Measurements from ENCODE around the gene MPO. TPM values are rescaled to one million over a fixed set of nuclear protein-coding genes. Genes with fewer than 3 reads are reported as not detected.

Gene MPO
- total RNA-seq, 1 experiment from 2014 or later = 5.2 TPM

GRCh38 chr17:58270476-58271215, 10.1 kb downstream of the MPO start:
- H3K4me3 ChIP-seq = no peak overlapping the region
- H3K27ac ChIP-seq = no peak overlapping the region
- no peaks in the 10 kb centered on the region for H3K36me3 ChIP-seq
- H3K27me3 ChIP-seq = no peaks in the 10 kb centered on the region
- no peaks in the 10 kb centered on the region for H3K4me1 ChIP-seq
- H3K9me3 ChIP-seq (replicated peaks) = no peaks in the 10 kb centered on the region
- DNase-seq = no peak

DNA sequence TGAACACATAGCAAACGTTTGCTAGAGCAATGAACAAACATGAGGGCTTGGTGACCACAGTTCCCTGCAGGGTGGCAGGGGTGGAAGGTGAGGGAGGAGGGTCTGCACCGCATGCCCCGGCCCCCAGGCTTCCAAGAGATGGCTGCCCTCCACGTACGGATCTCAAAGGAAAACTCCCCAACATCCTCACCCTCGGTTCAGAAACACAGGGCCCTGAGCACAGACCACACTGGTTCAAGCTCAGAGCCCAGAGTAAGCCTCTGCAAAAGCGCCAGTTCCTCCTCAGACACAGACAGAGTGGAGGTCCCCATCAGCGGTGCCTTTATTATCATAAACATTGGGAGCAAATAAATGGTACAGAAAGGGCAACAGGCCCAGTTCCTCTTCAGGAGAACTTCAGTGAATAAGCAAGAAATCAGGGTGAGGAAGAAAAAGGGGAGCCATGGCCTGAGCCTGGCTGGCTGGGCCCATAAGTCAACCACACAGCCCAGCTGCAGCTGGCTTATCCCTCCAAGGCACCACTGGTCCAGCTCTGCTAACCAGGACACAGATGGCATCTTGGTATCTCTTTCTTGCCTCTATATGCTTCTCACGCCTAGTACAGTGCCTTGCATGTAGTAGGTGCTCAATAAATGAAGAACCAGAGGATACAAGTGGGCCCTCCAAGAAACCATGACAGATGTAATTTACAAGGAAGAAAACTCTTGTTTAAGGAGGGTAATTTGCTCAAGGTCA, 11.0 kb downstream of the MPO start:
- Histone ChIP-seq H3K4me3 (no peak overlapping the region), H3K4me1 (no peaks in the 10 kb centered on the region), H3K9me3 (replicated peaks) (no peaks in the 10 kb centered on the region), H3K27ac (no peak overlapping the region), H3K27me3 (no peaks in the 10 kb centered on the region; the same call in 1 of the 2 replicates), H3K36me3 (no peaks in the 10 kb centered on the region)
- no peak for DNase-seq

- H3K27me3 ChIP-seq = peaks cover 4% of the 10 kb centered on the region; the same call in 1 of the 2 replicates
- H3K4me1 ChIP-seq = no peaks in the 10 kb centered on the region
- DNase-seq = no peak
- no peaks in the 10 kb centered on the region for H3K9me3 ChIP-seq (replicated peaks)
- no peak overlapping the region for H3K4me3 ChIP-seq
- no peak overlapping the region for H3K27ac ChIP-seq
- H3K36me3 ChIP-seq = no peaks in the 10 kb centered on the region
Observed at GRCh38 chr17:58268774-58269556, 11.8 kb downstream of the MPO start.

DNA sequence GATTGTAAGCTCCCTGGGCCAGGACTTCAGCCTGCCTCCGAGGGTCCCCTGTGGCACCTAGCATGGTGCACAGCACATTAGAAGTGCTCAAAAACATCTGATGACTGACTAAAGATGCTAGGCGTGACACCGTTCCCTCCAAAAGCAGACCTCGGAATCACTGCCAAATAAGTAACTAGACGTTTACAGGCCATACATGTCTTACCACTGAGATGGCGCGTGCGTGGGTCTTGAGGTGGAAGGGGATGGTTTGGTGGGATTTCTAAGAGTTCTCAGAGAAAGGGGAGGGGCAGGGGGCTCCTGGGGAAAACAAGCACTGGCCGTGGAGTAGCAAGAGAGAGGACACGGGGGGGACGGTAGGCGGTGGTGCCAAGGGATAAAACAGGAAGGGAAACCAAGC, 12.4 kb downstream of the MPO start:
- no peak for DNase-seq
- Histone ChIP-seq H3K4me1 (no peaks in the 10 kb centered on the region), H3K27me3 (peaks cover 6% of the 10 kb centered on the region; the same call in 1 of the 2 replicates), H3K27ac (no peak overlapping the region), H3K4me3 (no peak overlapping the region), H3K9me3 (replicated peaks) (no peaks in the 10 kb centered on the region), H3K36me3 (no peaks in the 10 kb centered on the region)

GRCh38 chr17:58267347-58268324, 13.1 kb downstream of the MPO start:
- Histone ChIP-seq H3K4me3 (no peak overlapping the region), H3K4me1 (no peaks in the 10 kb centered on the region), H3K9me3 (replicated peaks) (no peaks in the 10 kb centered on the region), H3K27ac (no peak overlapping the region), H3K36me3 (no peaks in the 10 kb centered on the region), H3K27me3 (peaks cover 6% of the 10 kb centered on the region; the same call in 1 of the 2 replicates)
- DNase-seq = no peak

DNA sequence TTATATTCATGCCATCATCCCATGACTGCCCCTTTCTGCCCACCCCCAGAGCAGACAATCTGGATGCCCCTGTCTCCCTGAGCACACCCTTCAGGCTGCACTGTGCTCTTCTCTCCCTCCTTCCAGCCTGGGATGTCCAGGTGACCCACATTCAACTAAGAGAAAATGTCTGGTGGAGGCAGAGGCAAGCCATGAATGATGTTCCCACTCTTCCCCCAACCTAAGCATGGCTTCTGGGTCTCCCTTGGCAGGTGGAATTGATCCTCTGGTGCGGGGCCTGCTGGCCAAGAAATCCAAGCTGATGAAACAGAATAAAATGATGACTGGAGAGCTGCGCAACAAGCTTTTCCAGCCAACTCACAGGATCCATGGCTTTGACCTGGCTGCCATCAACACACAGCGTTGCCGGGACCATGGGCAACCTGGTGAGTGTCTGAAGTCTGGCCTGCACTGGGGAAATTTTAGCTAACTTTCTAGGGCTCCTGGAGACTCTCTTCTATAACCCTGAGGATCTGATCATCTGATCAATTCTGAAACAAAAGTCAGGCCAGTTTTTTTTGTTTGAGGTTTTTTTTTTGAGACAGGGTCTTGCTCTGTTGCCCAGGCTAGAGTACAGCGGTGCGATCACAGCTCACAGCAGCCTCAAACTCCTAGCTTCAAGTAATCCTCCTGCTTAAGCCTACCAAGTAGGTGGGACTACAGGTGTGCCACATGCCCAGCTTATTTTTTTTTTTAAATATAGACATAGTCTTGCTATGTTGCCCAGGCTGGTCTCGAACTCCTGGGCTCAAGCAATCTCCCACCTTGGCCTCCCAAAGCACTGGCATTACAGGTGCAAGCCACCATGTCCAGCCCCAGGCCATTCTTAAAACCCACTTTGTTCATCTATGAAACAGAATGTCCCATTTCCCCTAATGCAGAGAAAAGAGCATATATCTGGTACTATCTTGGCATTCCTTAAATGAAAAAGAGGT, 14.5 kb downstream of the MPO start:
- Histone ChIP-seq H3K27ac (no peak overlapping the region), H3K4me1 (no peaks in the 10 kb centered on the region), H3K9me3 (replicated peaks) (no peaks in the 10 kb centered on the region), H3K4me3 (no peak overlapping the region), H3K27me3 (peaks cover 12% of the 10 kb centered on the region), H3K36me3 (no peaks in the 10 kb centered on the region)
- no peak for DNase-seq

- H3K27ac ChIP-seq = no peak overlapping the region
- H3K9me3 ChIP-seq (replicated peaks) = no peaks in the 10 kb centered on the region
- no peak overlapping the region for H3K4me3 ChIP-seq
- no peak for DNase-seq
- H3K27me3 ChIP-seq = peaks cover 12% of the 10 kb centered on the region
- no peaks in the 10 kb centered on the region for H3K4me1 ChIP-seq
- no peaks in the 10 kb centered on the region for H3K36me3 ChIP-seq
Observed at GRCh38 chr17:58265271-58265670, 15.5 kb downstream of the MPO start.

DNA sequence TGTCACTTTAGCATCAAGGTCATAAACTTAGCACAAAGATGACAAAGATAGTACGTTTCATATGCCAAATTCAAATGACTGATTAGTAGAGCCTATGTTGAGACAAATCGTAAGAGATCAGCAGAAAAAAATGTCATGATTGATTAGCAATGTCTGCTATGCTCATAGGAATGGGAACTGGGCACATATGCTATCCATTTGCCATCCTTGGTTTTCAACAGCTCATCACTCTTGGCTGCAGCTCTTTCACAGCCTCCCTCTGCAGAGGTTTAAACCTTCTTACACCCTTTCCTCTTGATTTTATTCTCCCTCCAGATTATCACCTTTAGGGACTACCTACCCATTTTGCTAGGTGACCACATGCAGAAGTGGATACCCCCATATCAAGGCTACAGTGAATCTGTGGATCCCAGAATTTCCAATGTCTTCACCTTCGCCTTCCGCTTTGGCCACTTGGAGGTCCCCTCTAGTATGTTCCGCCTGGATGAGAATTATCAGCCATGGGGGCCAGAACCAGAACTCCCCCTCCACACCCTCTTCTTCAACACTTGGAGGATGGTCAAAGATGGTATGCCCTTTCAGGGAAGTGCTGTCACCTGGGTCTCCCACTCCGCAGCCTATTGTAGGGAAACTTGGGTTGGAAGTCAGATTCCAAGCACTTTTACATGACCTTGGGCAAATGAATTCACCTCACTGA, 16.2 kb downstream of the MPO start:
- Histone ChIP-seq H3K27me3 (peaks cover 12% of the 10 kb centered on the region), H3K4me1 (no peaks in the 10 kb centered on the region), H3K4me3 (no peak overlapping the region), H3K9me3 (replicated peaks) (no peaks in the 10 kb centered on the region), H3K27ac (no peak overlapping the region), H3K36me3 (no peaks in the 10 kb centered on the region)
- DNase-seq = no peak

DNA sequence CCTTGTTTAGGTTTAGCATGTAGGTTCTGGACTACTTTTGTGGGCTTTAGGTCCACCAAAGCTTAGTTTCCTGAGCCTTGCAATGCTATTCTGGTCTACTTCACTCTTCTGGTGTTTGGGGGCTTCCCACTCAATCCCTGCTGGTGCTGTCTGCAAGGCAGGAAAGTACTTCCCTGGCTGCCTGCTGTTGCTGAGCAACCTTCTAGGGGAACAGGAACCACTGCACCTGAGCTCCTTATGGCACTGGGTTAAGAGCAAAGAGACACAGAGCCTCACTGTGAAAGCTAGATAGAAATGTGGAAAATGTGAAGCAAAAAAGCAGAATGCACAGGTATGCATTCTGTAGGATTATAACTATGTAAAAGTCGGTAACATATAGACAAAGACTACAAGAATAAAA, 17.0 kb downstream of the MPO start:
- H3K27ac ChIP-seq = no peak overlapping the region
- H3K4me3 ChIP-seq = no peak overlapping the region
- H3K27me3 ChIP-seq = peaks cover 12% of the 10 kb centered on the region
- no peaks in the 10 kb centered on the region for H3K4me1 ChIP-seq
- H3K36me3 ChIP-seq = no peaks in the 10 kb centered on the region
- H3K9me3 ChIP-seq (replicated peaks) = no peaks in the 10 kb centered on the region
- DNase-seq = no peak

DNA sequence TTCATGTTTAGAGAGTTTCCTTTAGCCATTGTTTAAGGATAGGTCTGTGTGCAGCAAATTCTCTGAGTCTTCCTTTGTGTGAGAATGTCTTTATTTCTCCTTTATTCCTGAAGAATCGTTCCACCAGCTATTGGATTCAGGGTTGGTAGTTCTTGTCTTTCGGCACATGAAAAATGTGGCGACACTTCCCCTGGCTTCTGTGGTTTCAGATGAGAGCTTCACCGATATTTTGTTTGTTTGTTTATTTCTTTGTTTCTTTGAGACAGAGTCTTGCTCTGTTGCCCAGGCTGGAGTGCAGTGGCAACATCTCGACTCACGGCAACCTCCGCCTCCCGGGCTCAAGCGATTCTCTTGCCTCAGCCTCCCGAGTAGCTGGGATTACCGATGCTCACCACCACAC, 18.6 kb downstream of the MPO start:
- Histone ChIP-seq H3K27ac (no peak overlapping the region), H3K36me3 (no peaks in the 10 kb centered on the region), H3K4me3 (no peak overlapping the region), H3K27me3 (peaks cover 12% of the 10 kb centered on the region), H3K9me3 (replicated peaks) (no peaks in the 10 kb centered on the region), H3K4me1 (no peaks in the 10 kb centered on the region)
- DNase-seq = no peak

DNA sequence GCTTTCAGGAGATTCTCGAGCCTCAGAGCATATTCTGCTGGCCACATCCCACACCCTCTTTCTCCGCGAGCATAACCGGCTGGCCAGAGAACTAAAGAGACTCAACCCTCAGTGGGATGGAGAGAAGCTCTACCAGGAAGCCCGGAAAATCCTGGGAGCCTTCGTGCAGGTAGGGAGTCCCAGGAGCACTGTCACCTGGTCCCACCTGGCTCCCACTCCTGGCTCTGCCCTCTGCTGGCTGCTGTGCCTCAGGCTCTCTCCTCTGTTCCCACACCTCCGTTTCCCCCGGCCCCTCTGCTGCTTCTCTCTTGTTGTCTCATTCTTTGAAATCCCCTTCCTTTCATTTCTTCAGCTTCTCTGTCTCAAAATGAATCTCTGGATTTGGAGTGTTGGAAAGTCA, 25.9 kb downstream of the MPO start:
- no peak for DNase-seq
- H3K4me1 ChIP-seq = no peaks in the 10 kb centered on the region
- H3K9me3 ChIP-seq (replicated peaks) = no peaks in the 10 kb centered on the region
- H3K36me3 ChIP-seq = no peaks in the 10 kb centered on the region
- no peak overlapping the region for H3K27ac ChIP-seq
- H3K4me3 ChIP-seq = no peak overlapping the region
- H3K27me3 ChIP-seq = peaks cover 6% of the 10 kb centered on the region

- no peak for DNase-seq
- Histone ChIP-seq H3K36me3 (no peaks in the 10 kb centered on the region), H3K27ac (no peak overlapping the region), H3K27me3 (peaks cover 10% of the 10 kb centered on the region), H3K4me3 (no peak overlapping the region), H3K4me1 (no peaks in the 10 kb centered on the region), H3K9me3 (replicated peaks) (no peaks in the 10 kb centered on the region)
Observed at GRCh38 chr17:58253082-58253481, 27.7 kb downstream of the MPO start.

GRCh38 chr17:58252141-58252540, 28.6 kb downstream of the MPO start:
- H3K27ac ChIP-seq = no peak overlapping the region
- H3K4me1 ChIP-seq = no peaks in the 10 kb centered on the region; the same call in 1 of the 2 replicates
- no peaks in the 10 kb centered on the region for H3K36me3 ChIP-seq
- no peaks in the 10 kb centered on the region for H3K9me3 ChIP-seq (replicated peaks)
- H3K27me3 ChIP-seq = peaks cover 10% of the 10 kb centered on the region
- DNase-seq = no peak
- no peak overlapping the region for H3K4me3 ChIP-seq
